GM19468 (cell line): Measurements from ENCODE around the gene ZNRF1.
"Not testable (repeated sequence)": the region's sequence is repeated elsewhere in the genome, so short reads cannot be mapped to it uniquely, and the experiment has no call there.

Experiments used
- ATAC-seq: cut with Tn5 transposase; IDR thresholded peaks from one replicate; pipeline ENCODE4 v1.9.1; 2021; ENCODE audit warnings: mild to moderate bottlenecking, moderate library complexity, moderate number of reproducible peaks; ENCODE audit not compliant: unreplicated experiment; ENCODE audit errors: extremely low read depth

The ZNRF1 gene

GRCh38 chr16:74999609-75000480 is 1.0 kb downstream of the ZNRF1 start:
- ATAC-seq: no peak

- no peak for ATAC-seq
These were observed 1.8 kb downstream of the ZNRF1 start for GRCh38 chr16:75000481-75001081.

GRCh38 chr16:75002474-75002873 is 3.6 kb downstream of the ZNRF1 start:
- no peak for ATAC-seq

- ATAC-seq: no peak
These were observed 5.1 kb downstream of the ZNRF1 start for GRCh38 chr16:75003931-75004330.

GRCh38 chr16:75004460-75004859 is 5.6 kb downstream of the ZNRF1 start:
- no peak for ATAC-seq

GRCh38 chr16:75005697-75006096 is 6.9 kb downstream of the ZNRF1 start:
- ATAC-seq: no peak

GRCh38 chr16:75007443-75007842 is 8.6 kb downstream of the ZNRF1 start:
- no peak for ATAC-seq

GRCh38 chr16:75010427-75010826 is 11.6 kb downstream of the ZNRF1 start:
- ATAC-seq: no peak

GRCh38 chr16:75011634-75012307 is 12.9 kb downstream of the ZNRF1 start:
- ATAC-seq: peak; percentile 35

GRCh38 chr16:75012380-75013081 is 13.7 kb downstream of the ZNRF1 start:
- ATAC-seq: no peak

- ATAC-seq: not testable (repeated sequence)
These were observed 14.3 kb downstream of the ZNRF1 start for GRCh38 chr16:75013123-75013522.

- no peak for ATAC-seq
These were observed 15.5 kb downstream of the ZNRF1 start for GRCh38 chr16:75014318-75014717.

- ATAC-seq: not testable (repeated sequence)
These were observed 17.7 kb downstream of the ZNRF1 start for GRCh38 chr16:75016451-75017081.

GRCh38 chr16:75017670-75018525 is 19.1 kb downstream of the ZNRF1 start:
- ATAC-seq: no peak

- no peak for ATAC-seq
These were observed 20.2 kb downstream of the ZNRF1 start for GRCh38 chr16:75019007-75019406.

- no peak for ATAC-seq
These were observed 20.8 kb downstream of the ZNRF1 start for GRCh38 chr16:75019586-75019985.

- ATAC-seq: no peak
These were observed 22.6 kb downstream of the ZNRF1 start for GRCh38 chr16:75021410-75021809.

GRCh38 chr16:75022567-75022966 is 23.7 kb downstream of the ZNRF1 start:
- no peak for ATAC-seq

- no peak for ATAC-seq
These were observed 24.2 kb downstream of the ZNRF1 start for GRCh38 chr16:75023009-75023408.
